Hematopoietic multipotent progenitor cell (in vitro differentiated cells): Measurements from ENCODE around the gene MAP3K5. TPM values are rescaled to one million over a fixed set of nuclear protein-coding genes. Genes with fewer than 3 reads are reported as not detected.

Source experiments
- DNase-seq, 3 donors: peaks; one replicate each; pipeline ENCODE4 v3.0.0-alpha.2; 2011 to 2015; ENCODE audit warnings: low read depth in 2 of 3, low spot score in 2 of 3
- total RNA-seq: library from RNA; depleted of rRNA; stranded (reverse); fragments of >200 nt; gene quantifications from one replicate; pipeline ENCODE4 v1.2.3, GENCODE V29; 2012

Gene MAP3K5
- total RNA-seq, 1 donor, result 29.9 TPM

DNA sequence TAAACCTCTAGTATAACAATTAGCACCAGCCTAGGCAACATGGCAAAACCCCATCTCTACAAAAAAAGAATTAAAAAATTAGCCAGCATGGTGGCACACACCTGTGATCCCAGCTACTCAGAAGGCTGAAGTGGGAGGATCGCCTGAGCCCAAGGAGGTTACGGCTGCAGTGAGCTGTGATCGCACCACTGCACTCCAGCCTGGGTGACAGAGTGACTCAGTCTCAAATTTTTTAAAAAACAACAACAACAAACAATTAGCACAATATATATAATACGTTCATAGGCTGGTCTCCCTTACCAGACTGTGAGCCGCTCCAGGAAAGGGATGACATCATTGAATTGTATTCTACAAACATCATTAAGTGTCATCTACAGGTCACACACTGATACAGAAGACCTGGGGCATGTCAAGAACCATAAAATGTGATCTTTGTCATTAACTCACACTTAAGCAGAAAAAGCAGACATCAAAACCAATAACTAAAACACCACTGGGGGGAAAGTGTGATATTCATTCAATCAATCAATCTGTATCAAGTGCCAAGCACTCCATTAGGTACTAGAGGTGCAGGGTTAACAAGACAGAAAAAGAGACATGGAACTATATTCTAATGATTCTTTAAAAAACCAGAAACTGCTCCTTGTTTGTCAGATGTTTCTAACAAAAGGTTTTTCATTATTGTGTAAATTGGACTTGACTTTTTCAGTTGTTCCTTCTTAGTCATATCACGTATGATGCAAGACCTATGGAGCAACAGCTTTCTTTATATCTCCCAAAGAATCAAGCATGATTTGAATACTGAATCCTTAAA, 17.8 kb downstream of the MAP3K5 start:
- no peak for DNase-seq

DNA sequence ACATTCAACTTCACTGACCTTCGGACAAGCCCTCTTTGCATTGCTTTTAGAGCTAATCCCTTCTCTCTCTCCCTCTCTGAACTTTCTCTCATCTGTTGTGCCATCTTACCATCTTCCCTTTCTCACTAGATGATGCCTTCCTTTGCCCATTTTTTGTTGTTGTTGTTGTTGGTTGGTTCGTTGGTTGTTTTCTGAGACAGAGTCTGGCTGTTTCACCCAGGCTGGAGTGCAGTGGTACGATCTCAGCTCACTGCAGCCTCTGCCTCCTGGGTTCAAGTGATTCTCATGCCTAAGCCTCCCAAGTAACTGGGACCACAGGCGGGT, 18.8 kb downstream of the MAP3K5 start:
- no peak for DNase-seq

DNA sequence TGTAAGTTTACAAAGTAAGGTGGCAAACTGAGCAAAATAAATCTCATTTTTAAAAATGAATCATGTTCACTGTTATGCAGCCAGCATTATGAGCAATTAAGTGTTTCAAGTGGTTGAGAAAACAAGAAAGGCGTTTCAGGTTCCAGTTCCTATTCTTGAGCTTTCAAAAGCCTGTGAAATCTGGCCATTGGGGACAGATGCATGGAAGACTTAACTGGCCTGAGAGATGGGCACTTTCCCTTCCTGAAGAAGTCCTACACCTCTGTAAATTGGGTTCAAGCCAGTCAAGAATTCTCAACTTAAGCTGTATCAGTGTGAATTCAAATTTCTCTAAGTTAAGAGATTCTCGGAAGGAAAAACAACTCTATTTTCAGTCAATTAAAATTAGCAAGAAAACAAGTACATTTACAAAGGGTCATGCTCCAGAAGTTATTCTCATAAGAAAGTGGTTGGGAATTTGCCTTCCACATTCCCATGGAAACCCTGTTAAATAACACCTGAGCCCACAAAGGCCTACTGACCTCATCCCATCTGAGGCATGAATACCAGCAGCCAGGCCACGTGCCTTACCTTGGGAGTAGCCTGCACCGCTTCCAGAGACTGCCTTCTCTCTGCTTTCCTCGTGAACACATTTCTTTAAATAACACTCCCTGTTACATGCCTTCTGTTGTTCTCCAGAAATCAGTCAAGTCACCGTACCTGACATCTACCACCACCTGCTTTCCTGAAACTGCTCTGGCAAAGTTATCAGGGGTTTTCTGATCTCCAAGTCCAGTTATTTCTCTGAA, 19.4 kb downstream of the MAP3K5 start:
- no peak for DNase-seq

DNA sequence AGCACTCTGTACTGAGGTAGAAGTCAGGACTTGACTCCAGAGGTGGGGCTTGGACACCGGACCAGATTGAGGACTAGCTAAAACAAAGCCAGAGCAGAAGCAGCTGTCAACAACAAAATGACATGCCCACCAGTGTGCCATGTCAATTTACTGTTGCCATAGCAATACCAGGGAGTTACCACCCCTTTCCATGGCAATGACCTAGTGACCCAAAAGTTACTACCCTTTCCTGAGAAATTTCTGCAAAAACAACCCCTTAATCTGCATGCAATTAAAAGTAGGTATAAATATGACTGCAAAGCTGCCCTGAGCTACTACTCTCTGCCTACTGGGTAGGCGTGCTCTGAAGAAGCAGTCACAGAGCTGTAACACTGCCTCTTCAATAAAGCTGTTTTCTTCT, 21.0 kb downstream of the MAP3K5 start:
- no peak for DNase-seq

DNA sequence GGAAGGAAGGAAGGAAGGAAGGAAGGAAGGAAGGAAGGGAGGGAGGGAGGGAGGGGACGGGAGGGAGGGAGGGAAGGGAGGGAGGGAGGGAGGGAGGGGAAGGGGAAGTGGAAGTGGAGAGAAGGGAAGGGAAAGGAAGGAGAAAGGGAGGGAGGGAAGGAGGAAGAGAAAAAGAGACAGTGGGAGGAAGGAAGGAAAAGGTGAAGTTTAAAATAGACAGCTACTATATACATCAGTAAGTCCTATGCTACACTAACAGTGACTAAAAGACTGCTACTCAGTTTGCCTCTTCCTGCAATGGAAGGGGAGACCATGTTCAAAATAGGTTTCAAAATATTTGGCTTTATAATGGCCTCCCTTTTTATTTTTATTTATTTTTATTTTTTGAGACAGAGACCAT, 22.5 kb downstream of the MAP3K5 start:
- DNase-seq, result no peak

DNA sequence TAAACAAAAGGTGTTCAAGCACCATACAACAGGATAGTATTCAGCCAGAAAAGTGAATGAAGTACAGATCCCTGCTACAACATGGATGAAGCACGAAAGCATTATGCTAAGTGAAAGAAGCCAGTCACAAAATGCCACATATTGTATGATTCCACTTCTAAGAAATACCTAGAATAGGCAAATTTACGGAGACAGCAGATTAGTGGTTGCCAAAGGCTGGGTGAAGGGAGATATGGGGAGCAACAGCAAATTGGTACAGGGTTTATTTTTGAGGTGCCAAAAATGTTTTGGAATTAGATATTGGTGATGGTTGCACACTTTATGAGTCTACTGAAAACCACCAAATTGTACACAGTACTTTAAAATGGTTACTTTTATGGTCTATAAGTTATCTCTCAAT, 23.2 kb downstream of the MAP3K5 start:
- no peak for DNase-seq

DNA sequence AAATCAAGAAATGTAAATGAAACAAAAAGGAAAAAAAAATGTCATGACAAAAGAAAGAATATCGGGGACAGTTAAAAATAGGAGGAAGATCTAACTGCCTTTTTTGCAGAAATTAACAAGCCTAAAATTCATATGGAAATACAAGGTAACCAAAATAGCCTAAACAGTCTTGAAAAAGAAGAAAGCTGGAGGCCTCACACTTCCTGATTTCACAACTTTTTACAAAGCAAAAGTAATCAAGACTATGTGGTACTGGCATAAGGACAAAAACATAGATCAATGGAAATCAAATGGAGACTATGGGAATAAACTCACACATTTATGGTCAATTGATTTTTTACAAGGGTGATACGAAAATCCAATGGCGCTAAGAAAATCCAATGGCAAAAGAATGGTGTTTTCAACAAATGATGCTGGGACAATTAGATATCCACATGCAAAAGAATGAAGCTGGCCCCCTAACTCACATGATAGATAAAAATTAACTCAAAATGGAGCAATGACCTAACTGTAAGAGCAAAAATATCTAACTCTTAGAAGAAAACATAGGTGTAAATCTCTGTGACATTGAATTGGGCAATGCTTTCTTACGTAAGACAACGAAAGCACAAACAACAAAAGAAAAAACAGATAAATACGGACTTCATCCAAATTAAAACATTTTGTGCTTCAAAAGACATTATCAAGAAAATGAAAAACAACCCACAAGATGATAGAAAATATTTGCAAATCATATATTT, 24.5 kb downstream of the MAP3K5 start:
- peak in 1 of 3 donors; percentile 44 for DNase-seq

DNA sequence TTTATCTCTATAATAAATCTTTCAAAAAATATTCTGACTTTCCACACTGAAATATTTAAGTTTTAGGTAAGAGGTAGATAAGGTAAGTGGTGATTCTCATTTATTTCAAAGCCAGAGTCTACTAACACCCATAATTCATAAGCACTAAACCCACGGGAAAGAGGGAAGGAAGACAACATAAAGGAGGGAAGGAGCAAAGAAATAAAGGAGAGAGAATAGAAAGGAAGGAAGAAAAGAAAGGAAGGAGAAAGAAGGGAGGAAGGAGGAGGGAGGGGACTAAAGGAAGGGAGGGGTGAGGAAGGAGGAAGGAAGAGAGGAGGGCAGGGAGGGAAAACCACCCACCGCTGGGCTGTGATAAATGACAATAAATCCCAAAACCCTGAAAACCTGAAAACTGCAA, 25.2 kb downstream of the MAP3K5 start:
- DNase-seq, result no peak

DNA sequence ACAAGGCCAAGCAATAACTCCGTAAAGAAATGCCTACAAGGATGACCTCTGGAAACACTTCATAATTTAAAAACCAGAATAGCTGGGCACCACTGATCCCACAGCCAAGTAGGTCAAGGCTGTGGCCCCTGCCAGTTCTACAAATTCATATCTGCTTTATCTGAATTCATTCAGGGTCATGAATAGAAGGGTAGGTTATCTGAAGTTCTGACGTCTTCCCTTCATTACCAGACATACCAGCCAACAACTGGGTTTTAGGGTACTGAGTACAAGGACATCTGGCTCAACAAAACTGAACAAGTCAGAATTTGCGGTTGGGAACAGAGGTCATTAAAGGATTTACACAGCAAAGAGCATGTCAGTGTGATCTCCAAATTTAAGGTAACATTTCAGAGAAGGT, 26.0 kb downstream of the MAP3K5 start:
- no peak for DNase-seq

DNA sequence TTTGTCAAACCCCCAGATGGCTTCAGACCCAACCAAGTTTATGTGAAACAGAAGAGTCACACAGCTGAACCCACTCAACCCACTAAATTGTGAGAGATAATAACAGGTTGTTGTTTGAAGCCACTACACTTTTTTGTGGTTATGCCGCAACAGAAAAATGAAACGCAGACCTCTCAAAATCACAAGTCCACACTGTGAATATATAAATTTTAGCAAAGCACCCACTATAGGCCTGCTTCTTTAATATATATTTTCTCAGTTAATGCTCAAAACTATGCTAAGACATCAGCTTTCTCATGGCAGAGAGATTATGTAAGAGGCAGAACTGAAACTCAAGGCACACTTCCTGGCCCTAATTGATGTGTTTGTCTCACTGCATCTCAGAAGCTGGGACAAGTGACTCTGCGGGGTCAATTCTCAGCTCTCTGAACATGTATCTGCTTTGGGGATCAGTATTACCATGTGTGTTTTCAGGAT, 27.7 kb downstream of the MAP3K5 start:
- DNase-seq, result no peak

DNA sequence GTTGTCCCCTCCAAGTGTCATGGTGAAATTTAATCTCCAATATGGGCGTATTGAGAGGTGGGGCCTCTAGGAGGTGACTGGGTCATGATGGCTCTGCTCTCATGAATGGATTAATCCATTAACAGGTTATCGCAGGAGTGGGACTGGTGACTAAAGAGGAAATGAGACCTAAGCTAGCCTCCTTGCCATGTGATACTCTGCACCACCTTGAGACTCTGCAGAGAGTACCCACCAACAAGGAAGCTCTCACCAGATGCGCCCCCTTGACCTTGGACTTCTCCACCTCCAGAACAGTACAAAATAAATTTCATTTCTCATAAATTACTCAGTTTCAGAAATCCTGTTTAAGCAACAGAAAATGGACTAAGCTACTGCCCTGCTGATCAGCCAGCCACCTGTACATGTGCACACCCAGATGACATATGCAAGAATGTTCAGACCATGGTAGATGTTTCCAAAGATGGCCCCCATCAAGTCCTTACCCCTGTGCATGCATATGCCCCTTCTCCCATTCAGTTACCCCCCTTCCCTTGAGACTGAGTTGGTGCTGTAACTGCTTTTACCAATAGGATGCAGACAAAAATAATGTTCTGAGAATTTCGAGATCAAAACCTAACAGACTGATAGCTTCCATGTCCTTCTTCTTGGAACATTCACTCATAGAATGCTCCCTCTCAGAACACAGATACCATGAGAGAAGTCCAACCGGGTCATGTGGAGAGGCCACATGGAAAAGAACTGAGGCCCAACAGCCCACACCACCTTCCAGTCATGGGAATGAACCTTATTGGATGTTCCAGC, 28.4 kb downstream of the MAP3K5 start:
- no peak for DNase-seq

DNA sequence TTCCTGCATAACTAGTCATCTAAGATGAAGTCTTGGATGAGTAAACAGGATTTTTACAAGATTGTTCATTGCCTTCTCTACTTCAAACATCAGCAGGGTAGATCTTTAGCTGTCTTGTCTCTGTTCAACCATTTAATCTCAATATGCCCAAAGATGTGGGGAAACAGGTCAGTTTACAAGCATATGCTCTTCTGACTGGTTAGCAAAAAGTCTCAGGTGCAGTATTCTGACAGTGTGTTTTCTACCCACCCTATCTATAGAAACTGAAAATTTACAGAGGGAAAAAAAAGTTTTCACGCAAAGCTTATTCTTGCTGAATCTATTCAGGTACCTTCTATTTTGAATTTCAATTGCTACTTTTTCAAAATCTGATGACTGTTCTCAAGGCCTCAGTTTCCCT, 29.0 kb downstream of the MAP3K5 start:
- DNase-seq, result no peak

DNA sequence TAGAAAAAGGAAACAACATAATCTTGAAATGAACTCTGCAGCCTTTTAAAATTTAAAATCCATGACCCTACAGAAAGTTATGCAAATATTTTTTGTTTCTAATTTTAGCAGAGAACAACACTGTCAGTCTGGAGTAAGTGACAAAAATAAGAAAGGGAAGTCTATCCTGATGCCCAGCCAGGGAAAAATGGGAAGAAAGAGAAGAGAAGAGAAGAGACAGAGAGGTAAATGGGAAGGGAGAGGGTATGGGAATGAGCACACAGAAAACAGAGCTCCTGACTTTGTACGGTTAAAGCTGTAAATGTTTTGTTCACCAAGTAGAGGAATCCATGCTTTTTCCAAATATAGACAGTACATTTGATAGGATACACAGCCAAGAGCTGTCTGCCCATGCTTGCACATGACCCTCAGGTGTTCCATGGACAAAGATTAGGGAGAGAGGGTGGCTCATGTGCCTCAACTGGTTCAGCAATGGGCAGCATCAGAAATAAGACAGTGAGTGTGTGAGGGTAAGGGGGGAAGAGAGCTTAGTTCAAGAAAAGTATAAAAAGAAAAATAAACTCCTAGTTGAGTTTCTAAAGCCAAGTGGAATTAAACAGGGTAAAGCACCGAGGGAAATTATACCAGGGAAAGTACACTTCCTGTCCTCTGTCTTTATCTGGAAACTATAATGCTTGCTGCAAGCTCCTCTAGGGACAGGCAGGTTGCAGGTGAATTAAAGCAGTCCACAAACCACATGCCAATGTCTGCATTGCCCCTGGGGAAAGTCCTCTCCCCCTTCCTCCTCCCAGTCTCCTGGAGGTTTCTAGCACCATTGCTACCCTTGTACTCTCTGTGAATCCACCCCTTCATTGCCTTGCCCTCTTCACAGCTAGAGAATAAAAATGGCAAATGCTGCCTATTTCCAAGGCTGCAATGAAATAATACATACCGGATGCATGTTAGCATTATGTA, 30.0 kb downstream of the MAP3K5 start:
- no peak for DNase-seq

DNA sequence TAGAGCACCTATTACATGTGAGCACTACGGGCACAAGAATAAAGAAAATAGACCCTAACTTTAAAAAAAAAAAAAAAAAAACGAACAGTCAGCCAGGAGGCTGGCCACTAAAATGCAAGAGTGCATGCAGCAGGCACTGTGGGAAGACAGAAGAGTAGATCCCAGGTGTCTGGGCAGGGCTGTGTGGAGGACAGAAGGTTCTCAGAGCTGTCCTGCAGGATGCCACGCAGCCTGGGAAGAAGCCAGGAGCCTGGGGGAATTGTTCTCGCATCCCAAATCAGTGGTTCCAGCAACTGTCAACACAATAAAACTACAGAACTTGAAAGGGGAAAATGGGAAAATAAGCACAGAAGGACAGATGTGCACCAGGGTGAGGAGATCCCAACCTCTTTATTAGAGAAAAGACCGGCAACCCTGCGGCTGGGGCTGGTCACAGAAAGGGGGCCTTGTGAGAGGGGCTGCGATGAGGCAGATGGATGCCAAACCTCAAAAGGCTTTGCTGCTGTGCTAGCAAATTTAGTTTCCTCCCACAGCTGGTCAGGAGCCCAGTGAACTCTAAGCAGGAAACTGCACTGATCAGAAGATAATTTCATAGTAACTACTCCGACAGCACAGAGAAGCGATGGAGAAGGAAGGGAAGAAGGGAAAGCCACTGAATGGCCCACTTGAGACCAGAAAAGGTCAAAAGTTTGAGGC, 30.9 kb downstream of the MAP3K5 start:
- peak in 1 of 3 donors; percentile 55 for DNase-seq

DNA sequence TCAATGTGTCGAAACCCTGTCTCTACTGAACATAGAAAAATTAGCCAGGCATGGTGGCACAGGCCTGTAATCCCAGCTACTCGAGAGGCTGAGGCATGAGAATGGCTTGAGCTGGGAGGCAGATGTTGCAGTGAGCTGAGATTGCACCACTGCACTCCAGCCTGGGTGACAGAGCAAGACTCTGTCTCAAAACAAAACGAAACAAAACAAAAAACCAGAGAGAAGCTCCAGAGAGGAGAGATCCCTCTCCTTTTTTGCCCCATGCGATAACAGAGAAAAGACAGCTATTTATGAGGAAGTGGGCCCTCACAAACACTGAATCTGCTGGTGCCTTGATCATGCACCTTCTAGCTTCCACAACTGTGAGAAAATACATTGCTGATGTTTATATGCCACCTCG, 31.5 kb downstream of the MAP3K5 start:
- DNase-seq, result peak in 1 of 3 donors; percentile 62

DNA sequence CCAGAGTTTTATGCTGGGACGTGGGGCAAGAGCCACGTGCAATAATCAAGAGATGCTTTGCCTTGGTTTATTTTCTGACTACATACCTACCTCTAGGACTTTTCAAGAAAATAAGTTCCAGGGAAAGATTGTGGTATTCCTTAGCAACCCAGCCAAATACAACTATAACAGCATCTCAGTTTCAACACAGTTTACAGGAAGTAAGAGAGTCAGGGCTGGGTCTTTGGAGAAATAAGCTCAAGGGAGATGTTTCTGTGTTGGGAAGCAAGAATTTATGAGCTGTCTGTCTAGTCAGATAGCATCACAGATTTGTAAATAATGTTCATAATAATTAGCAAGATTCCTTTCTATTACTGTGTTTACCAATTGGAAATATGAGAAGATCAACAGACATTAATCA, 35.1 kb downstream of the MAP3K5 start:
- DNase-seq, result no peak

DNA sequence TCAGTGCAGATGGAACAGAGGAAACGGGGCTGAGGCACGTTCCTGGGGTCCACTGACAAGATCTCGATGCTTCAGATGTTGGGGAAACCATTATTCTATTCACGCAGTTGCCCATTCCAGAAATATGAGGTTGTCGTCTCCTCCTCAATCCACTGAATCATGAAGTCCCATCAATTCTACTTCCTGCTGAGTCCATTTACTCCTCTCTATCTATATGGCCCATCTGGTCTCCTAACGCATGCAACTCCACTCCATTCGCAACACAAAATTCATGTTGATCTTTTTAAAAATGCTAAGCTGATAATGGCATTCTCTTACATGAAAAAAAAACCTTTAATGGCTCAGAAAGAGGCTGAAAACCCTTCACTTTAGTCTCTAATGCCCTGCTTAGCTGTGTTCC, 37.5 kb downstream of the MAP3K5 start:
- DNase-seq, result no peak

DNA sequence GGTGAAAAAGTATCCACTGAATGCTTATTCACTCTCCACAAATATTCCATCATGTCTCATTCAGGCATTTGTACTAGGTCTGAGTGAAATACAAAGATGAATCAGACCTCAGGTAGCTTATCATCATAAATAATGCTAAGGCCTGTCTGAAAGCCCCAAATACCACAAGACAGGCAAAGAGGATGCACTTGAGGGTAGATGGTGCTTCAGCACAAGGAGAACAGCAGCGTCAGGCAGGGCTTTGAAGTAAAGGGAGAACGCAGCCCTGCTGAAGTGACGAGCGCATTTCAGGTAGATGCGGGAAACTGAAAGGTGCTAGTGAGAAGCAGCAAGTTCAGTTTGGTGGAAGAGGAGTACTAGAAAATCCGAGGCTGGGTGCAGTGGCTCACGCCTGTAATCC, 38.7 kb downstream of the MAP3K5 start:
- peak in 1 of 3 donors; percentile 45 for DNase-seq

DNA sequence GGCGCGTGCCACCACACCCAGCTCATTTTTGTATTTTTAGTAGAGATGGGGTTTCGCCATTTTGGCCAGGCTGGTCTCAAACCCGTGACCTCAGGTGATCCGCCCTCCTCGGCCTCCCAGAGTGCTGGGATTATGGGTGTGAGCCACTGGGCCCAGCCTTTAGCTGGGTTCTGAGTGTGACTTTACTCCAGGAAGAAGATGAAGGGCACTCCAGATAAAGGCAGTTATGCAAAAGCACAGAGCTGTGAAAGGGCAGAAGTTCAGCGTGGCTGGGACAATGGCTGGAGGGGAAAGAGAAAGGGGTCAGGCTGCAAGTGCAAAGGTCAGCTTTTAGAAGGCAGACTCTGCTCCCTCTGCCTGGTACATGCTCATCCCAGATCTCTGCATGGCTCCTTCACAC, 39.7 kb downstream of the MAP3K5 start:
- no peak for DNase-seq
